ENCODE measurements around the gene SDCBP2. TPM values are rescaled to one million over a fixed set of nuclear protein-coding genes. Genes with fewer than 3 reads are reported as not detected.

SDCBP2 gene
- total and polyA plus RNA-seq, 2 of the 13 experiments (the other 11 are each of a cell fraction or from before 2014, with no cell fraction given) = 1.2 to 2.4 TPM

GRCh38 chr20:1317545-1318255 lies 11.2 kb downstream of the SDCBP2 start (continued):
- TF ChIP-seq ZNF687 (CRISPR knock-in tag; IDR thresholded peaks at IDR 0.05) = peak; percentile 24; the same call in 1 of the 2 replicates
- TF ChIP-seq HBP1 (CRISPR knock-in tag; IDR thresholded peaks at IDR 0.05; ENCODE audit: low read depth) = no peak
- no peak for TF ChIP-seq REL (CRISPR knock-in tag; conservative IDR thresholded peaks at IDR 0.05)
- no peak for TF ChIP-seq ZNF136 (CRISPR knock-in tag; IDR thresholded peaks at IDR 0.05; ENCODE audit: low read depth)
- no peak for TF ChIP-seq THRA (CRISPR knock-in tag; IDR thresholded peaks at IDR 0.05; ENCODE audit: borderline replicate concordance)
- TF ChIP-seq GZF1 (CRISPR knock-in tag; IDR thresholded peaks at IDR 0.05) = no peak
- TF ChIP-seq ZNF572 (CRISPR knock-in tag; IDR thresholded peaks at IDR 0.05) = no peak
- TF ChIP-seq ZNF766 (CRISPR knock-in tag; IDR thresholded peaks at IDR 0.05; ENCODE audit: borderline replicate concordance) = no peak
- no peak for TF ChIP-seq IRF1 (CRISPR knock-in tag; IDR thresholded peaks at IDR 0.05; ENCODE audit: low read depth)
- TF ChIP-seq ZGPAT (CRISPR knock-in tag; IDR thresholded peaks at IDR 0.05) = no peak
- TF ChIP-seq BRCA1 (CRISPR knock-in tag; IDR thresholded peaks at IDR 0.05) = no peak
- peak in 1 of 2 experiments; percentile 76; a peak in 2 of 4 replicates for TF ChIP-seq NR2F1 (CRISPR knock-in tag; IDR thresholded peaks at IDR 0.05)
- TF ChIP-seq HOXA3 (CRISPR knock-in tag; IDR thresholded peaks at IDR 0.05) = peak; percentile 31; the same call in 1 of the 2 replicates
- TF ChIP-seq KLF12 (CRISPR knock-in tag; IDR thresholded peaks at IDR 0.05; ENCODE audit: borderline replicate concordance) = 0 out of 2 replicates have a peak, but pooled peaks have one; percentile 32
- TF ChIP-seq ZNF768 (CRISPR knock-in tag; IDR thresholded peaks at IDR 0.05) = no peak
- TF ChIP-seq ZNF317 (CRISPR knock-in tag; IDR thresholded peaks at IDR 0.05) = no peak
- TF ChIP-seq TBX2 (CRISPR knock-in tag; IDR thresholded peaks at IDR 0.05; ENCODE audit: borderline replicate concordance) = peak; percentile 23; the same call in 1 of the 2 replicates
